Neural cell (in vitro differentiated cells): ENCODE measurements around the gene ITK.

ENCODE experiments used
- EP300 ChIP-seq: fragments of 450-650 bp; conservative IDR thresholded peaks from 2 replicates; pipeline ENCODE4 v1.6.1; 2014; ENCODE audit warnings: antibody characterized with exemption, mild to moderate bottlenecking, moderate library complexity; ENCODE audit not compliant: poor library complexity, severe bottlenecking
- SMC3 ChIP-seq: fragments of 450-650 bp; conservative IDR thresholded peaks from 2 replicates; pipeline ENCODE4 v1.6.1; 2014; ENCODE audit warnings: antibody characterized with exemption, mild to moderate bottlenecking, moderate library complexity; ENCODE audit not compliant: poor library complexity
- TF ChIP-seq, protein P1 (sequence below): fragments of 450-650 bp; IDR thresholded peaks from 2 replicates; pipeline ENCODE4 v1.5.1; 2014; ENCODE audit warnings: antibody characterized with exemption, mild to moderate bottlenecking, moderate library complexity; ENCODE audit not compliant: poor library complexity, severe bottlenecking

DNA sequence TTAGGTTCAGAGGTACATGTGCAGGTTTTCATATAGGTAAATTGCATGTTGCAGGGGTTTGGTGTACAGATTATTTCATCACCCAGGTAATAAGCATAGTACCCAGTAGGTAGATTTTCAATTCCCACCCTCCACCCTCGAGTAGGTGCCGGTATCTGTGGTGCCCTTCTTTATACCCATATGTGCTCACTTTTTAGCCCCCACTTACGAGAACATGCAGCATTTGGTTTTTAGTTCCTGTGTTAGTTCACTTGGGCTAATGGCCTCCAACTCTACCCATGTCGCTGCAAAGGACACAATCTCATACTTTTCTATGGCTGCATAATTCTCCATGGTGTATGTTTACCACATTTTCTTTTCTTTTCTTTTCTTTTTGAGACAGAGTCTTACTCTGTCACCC, 21.2 kb downstream of the ITK start:
- TF ChIP-seq SMC3: no peak
- TF ChIP-seq, protein P1, sequence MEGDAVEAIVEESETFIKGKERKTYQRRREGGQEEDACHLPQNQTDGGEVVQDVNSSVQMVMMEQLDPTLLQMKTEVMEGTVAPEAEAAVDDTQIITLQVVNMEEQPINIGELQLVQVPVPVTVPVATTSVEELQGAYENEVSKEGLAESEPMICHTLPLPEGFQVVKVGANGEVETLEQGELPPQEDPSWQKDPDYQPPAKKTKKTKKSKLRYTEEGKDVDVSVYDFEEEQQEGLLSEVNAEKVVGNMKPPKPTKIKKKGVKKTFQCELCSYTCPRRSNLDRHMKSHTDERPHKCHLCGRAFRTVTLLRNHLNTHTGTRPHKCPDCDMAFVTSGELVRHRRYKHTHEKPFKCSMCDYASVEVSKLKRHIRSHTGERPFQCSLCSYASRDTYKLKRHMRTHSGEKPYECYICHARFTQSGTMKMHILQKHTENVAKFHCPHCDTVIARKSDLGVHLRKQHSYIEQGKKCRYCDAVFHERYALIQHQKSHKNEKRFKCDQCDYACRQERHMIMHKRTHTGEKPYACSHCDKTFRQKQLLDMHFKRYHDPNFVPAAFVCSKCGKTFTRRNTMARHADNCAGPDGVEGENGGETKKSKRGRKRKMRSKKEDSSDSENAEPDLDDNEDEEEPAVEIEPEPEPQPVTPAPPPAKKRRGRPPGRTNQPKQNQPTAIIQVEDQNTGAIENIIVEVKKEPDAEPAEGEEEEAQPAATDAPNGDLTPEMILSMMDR: no peak
- no peak for TF ChIP-seq EP300
